Neural cell (in vitro differentiated cells): Measurements from ENCODE around the gene SLX4IP. TPM values are rescaled to one million over a fixed set of nuclear protein-coding genes. Genes with fewer than 3 reads are reported as not detected.

Experiments
- H2AFZ ChIP-seq: fragments of 200-600, 300-800 bp; sonication (generic), shearing (Covaris generic); 2 replicates; pipeline ENCODE4 v1.6.0; 2014; ENCODE audit warnings: low read depth, mild to moderate bottlenecking, antibody characterized with exemption, low read length, moderate library complexity
- H3F3A ChIP-seq: fragments of 200-600 bp; shearing (Covaris generic); 2 replicates; pipeline ENCODE4 v1.6.1; 2016; ENCODE audit warnings: mild to moderate bottlenecking, moderate library complexity, mixed read lengths, antibody characterized with exemption, low read length; ENCODE audit not compliant: insufficient read depth, poor library complexity, severe bottlenecking
- H3K27ac ChIP-seq: fragments of 200-600, 300-800 bp; sonication (generic), shearing (Covaris generic); 2 replicates; pipeline ENCODE4 v1.5.1; 2014; ENCODE audit warnings: mild to moderate bottlenecking, low read length, moderate library complexity
- H3K27me3 ChIP-seq: fragments of 300-800, 200-600 bp; sonication (generic), shearing (Covaris generic); 2 replicates; pipeline ENCODE4 v1.6.0; 2014; ENCODE audit warnings: mild to moderate bottlenecking, low read depth, low read length, moderate library complexity; ENCODE audit not compliant: insufficient read depth
- H3K36me3 ChIP-seq: fragments of 300-800, 200-600 bp; sonication (generic), shearing (Covaris generic); 2 replicates; pipeline ENCODE4 v1.5.1; 2014; ENCODE audit warnings: mild to moderate bottlenecking, antibody characterized with exemption, low read length, moderate library complexity; ENCODE audit not compliant: insufficient read depth
- H3K4me2 ChIP-seq: fragments of 300-800, 200-600 bp; sonication (generic), shearing (Covaris generic); 2 replicates; pipeline ENCODE4 v1.6.0; 2014; ENCODE audit warnings: mild to moderate bottlenecking, low read length
- H3K4me3 ChIP-seq: fragments of 300-800, 200-600 bp; sonication (generic), shearing (Covaris generic); 2 replicates; pipeline ENCODE4 v1.5.1; 2014; ENCODE audit warnings: mild to moderate bottlenecking, low read length, moderate library complexity
- H3K79me2 ChIP-seq: fragments of 200-600 bp; shearing (Covaris generic); replicated peaks from 2 replicates; pipeline ENCODE4 v1.6.0; 2014; ENCODE audit warnings: mild to moderate bottlenecking, low read length, moderate library complexity; ENCODE audit not compliant: insufficient read depth
- H3K9ac ChIP-seq: fragments of 300-800, 200-600 bp; sonication (generic), shearing (Covaris generic); 2 replicates; pipeline ENCODE4 v1.6.1; 2016; ENCODE audit warnings: mild to moderate bottlenecking, low read length, mixed read lengths
- H3K9me2 ChIP-seq: fragments of 200-600 bp; shearing (Covaris generic); 2 replicates; pipeline ENCODE4 v1.6.1; 2016; ENCODE audit warnings: mild to moderate bottlenecking, low read length, mixed read lengths; ENCODE audit not compliant: insufficient read depth
- H3K9me3 ChIP-seq: fragments of 200-600, 300-800 bp; sonication (generic), shearing (Covaris generic); 2 replicates; pipeline ENCODE4 v1.6.1; 2016; ENCODE audit warnings: mild to moderate bottlenecking, mixed run types, low read length, moderate library complexity, mixed read lengths
- H4K20me1 ChIP-seq: fragments of 200-600 bp; shearing (Covaris generic); 2 replicates; pipeline ENCODE4 v1.6.1; 2016; ENCODE audit warnings: mild to moderate bottlenecking, mixed run types; ENCODE audit not compliant: insufficient read depth
- CTCF ChIP-seq: fragments of 450-650 bp; IDR thresholded peaks from 2 replicates; pipeline ENCODE4 v1.5.1; 2014; ENCODE audit warnings: antibody characterized with exemption, mild to moderate bottlenecking, moderate library complexity; ENCODE audit not compliant: poor library complexity, severe bottlenecking
- EP300 ChIP-seq: fragments of 450-650 bp; conservative IDR thresholded peaks from 2 replicates; pipeline ENCODE4 v1.6.1; 2014; ENCODE audit warnings: antibody characterized with exemption, mild to moderate bottlenecking, moderate library complexity; ENCODE audit not compliant: poor library complexity, severe bottlenecking
- EZH2 ChIP-seq: fragments of 200-600, 300-800 bp; shearing (Covaris generic), sonication (generic); IDR thresholded peaks from 2 replicates; pipeline ENCODE4 v1.6.1; 2014; ENCODE audit warnings: antibody characterized with exemption, low read length, borderline replicate concordance, mild to moderate bottlenecking; ENCODE audit not compliant: insufficient read depth, poor library complexity, severe bottlenecking
- MXI1 ChIP-seq: fragments of 450-650 bp; conservative IDR thresholded peaks from 2 replicates; pipeline ENCODE4 v1.6.1; 2014; ENCODE audit warnings: antibody characterized with exemption, mild to moderate bottlenecking; ENCODE audit not compliant: poor library complexity, severe bottlenecking
- POLR2AphosphoS5 ChIP-seq: IDR thresholded peaks from 2 replicates; pipeline ENCODE4 v1.6.1; 2012
- RAD21 ChIP-seq: fragments of 450-650 bp; conservative IDR thresholded peaks from 2 replicates; pipeline ENCODE4 v1.6.1; 2014; ENCODE audit warnings: antibody characterized with exemption, mild to moderate bottlenecking, moderate library complexity
- REST ChIP-seq: IDR thresholded peaks from 2 replicates; pipeline ENCODE4 v1.6.1; 2012; ENCODE audit warnings: borderline replicate concordance
- SMC3 ChIP-seq: fragments of 450-650 bp; conservative IDR thresholded peaks from 2 replicates; pipeline ENCODE4 v1.6.1; 2014; ENCODE audit warnings: antibody characterized with exemption, mild to moderate bottlenecking, moderate library complexity; ENCODE audit not compliant: poor library complexity
- TAF1 ChIP-seq: IDR thresholded peaks from 2 replicates; pipeline ENCODE4 v1.6.1; 2012; ENCODE audit warnings: low read depth
- polyA plus RNA-seq: library from polyadenylated mRNA; depleted of rRNA; stranded (reverse); fragments of >200 nt; gene quantifications from 2 replicates; pipeline ENCODE4 v1.2.3, GENCODE V29; 2014

The SLX4IP gene
- polyA plus RNA-seq, 1 donor from 2014 or later, result 6.4 TPM

- no peak for TF ChIP-seq TAF1
- TF ChIP-seq RAD21, result no peak
- no peak for TF ChIP-seq MXI1
- TF ChIP-seq POLR2AphosphoS5, result no peak
- TF ChIP-seq CTCF, result no peak
- no peak for TF ChIP-seq EZH2
- TF ChIP-seq REST, result no peak
- TF ChIP-seq EP300, result no peak
- no peak for TF ChIP-seq SMC3
- no peaks in the 10 kb centered on the region for H3K9me3 ChIP-seq
- no peaks in the 10 kb centered on the region for H3K36me3 ChIP-seq
- H3K4me3 ChIP-seq, result no peak overlapping the region
- no peak overlapping the region for H3K9ac ChIP-seq
- H3K79me2 ChIP-seq, result no peaks in the 10 kb centered on the region
- no peaks in the 10 kb centered on the region for H3K9me2 ChIP-seq
- no peak overlapping the region for H3K27ac ChIP-seq
- H4K20me1 ChIP-seq, result no peaks in the 10 kb centered on the region
- H3F3A ChIP-seq, result no peaks in the 10 kb centered on the region
- no peaks in the 10 kb centered on the region for H3K27me3 ChIP-seq
- no peak overlapping the region for H2AFZ ChIP-seq
- H3K4me2 ChIP-seq, result no peak overlapping the region
Measured at GRCh38 chr20:10521836-10522235, 86.7 kb downstream of the SLX4IP start.

GRCh38 chr20:10522328-10522727 lies 87.2 kb downstream of the SLX4IP start:
- H4K20me1 ChIP-seq, result no peaks in the 10 kb centered on the region
- H3K36me3 ChIP-seq, result no peaks in the 10 kb centered on the region
- no peaks in the 10 kb centered on the region for H3K79me2 ChIP-seq
- no peaks in the 10 kb centered on the region for H3K9me2 ChIP-seq
- H3K27me3 ChIP-seq, result no peaks in the 10 kb centered on the region
- H3F3A ChIP-seq, result no peaks in the 10 kb centered on the region
- no peaks in the 10 kb centered on the region for H3K9me3 ChIP-seq
- TF ChIP-seq CTCF, result no peak
- no peak for TF ChIP-seq REST
- no peak for TF ChIP-seq POLR2AphosphoS5
- TF ChIP-seq EP300, result no peak
- TF ChIP-seq SMC3, result no peak
- no peak for TF ChIP-seq RAD21
- no peak for TF ChIP-seq EZH2
- TF ChIP-seq MXI1, result no peak
- TF ChIP-seq TAF1, result no peak
- no peak overlapping the region for H3K9ac ChIP-seq
- H3K4me3 ChIP-seq, result no peak overlapping the region
- H3K4me2 ChIP-seq, result no peak overlapping the region
- H3K27ac ChIP-seq, result no peak overlapping the region
- no peak overlapping the region for H2AFZ ChIP-seq
